ENCODE data around the gene GPC6.

GPC6 gene

DNA sequence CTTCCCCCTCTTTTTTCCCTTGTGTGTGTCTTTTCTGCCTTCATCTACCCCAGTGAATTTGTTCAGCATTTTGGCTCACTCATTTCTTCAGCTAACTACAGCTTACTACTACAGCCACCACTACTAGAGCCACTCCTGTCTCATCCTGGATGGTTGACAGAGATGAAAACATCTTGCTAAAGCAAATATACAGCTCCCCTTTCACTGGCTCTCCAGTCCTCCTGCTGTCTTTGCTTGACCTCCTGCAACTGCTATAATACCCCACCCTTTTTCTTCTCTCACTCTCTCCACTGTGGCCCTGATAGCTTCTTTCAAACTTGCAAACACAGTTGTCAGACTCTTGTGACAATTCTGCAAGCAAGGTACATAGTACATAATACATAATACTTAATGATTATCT is 729.3 kb downstream of the GPC6 start:
- no peak for DNase-seq

DNA sequence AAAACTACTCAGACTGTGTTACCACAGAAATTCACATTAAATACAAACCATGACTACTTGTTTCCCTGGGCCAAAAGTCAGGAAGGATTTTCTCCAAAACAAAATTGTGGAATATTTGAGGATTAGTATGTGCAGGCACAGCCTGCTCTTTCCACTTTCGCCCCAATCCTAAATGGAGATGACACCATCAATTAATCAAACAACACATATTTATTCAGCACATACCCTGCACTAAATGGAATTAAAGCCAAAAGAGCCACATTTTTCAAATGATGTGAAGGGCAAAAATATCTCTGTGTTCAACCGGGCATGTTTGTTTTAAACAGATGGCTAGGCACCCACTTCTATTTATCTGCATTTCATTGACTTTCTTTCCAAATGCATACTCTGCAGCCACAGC is 729.8 kb downstream of the GPC6 start:
- no peak for DNase-seq

GRCh38 chr13:93957371-93957770 is 730.8 kb downstream of the GPC6 start:
- DNase-seq, result no peak

DNA sequence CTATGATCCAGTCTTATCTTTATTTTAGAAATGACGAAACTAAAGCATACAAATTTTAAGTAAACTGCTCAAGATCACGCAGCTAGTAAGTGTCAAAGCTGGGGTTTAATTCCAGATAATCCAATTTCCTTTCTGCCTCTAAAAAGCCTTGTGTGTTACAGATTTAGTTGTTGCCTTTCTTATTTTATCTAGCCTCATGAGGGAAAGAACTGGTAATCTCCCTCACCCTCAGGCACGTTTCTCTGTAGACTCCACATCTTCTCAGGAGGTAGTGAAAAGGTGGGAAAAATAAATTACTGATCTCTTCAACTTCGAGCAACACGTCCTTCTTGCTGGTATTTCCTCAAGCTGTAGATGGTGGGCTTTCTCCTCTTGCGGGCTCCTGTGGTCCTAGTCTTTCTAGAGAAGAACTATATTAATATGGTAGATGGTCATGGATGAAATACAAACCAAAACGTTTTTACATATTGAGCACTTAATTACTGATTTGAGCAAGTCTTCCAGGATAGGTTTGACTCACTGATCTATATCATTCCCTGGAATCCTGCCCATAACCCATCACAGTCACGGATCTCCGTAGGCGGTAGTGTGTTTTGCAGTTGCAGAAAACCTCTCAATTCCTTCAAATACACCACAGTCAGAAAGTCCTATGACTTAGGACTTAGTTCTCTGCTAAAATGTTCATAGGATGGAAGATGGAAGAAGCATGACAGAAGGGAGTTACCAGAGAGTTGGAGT is 733.4 kb downstream of the GPC6 start:
- DNase-seq, result no peak

GRCh38 chr13:93963266-93964145 is 736.9 kb downstream of the GPC6 start:
- DNase-seq, result no peak

DNA sequence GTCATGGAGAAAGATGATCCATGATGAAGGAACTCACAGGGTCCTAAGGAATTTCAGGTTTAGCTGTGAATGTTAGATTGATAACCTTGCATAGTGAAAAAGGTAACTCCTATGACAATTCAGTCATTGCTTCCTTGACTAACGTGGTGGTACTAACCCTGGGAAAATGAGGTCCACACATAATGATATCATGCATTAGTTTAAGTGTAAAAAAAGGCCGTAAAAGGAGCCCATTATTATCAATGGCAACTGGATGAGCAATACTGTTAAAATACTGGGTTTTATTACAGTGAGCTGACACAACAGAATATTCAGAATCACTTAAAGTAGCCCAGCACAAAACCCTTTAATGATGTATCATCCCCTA is 737.5 kb downstream of the GPC6 start:
- DNase-seq, result no peak

DNA sequence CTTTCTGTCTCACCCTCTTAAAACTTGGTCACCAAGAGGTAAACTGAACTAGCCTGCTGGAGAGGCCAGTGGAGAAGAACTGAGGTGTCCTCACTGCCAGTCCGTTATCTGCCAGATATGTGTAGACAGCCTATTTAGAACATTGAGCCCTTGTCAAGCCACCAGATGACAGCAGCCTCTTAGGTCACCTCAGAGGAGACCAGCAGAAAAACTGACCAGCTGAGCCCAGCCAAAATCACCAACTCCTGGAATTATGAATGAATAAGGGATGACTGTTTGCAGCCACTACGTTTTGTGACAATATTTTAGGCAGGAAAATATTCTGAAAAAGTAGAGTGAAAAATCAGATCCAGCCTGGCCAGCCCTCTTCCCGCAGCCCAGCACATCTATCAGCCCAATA is 739.0 kb downstream of the GPC6 start:
- no peak for DNase-seq

- DNase-seq, result no peak
Measured at GRCh38 chr13:93966267-93966936, 739.8 kb downstream of the GPC6 start.

- DNase-seq, result no peak
Measured at GRCh38 chr13:93967286-93967685, 740.7 kb downstream of the GPC6 start.

GRCh38 chr13:93975242-93975641 is 748.6 kb downstream of the GPC6 start:
- no peak for DNase-seq

- no peak for DNase-seq
Measured at GRCh38 chr13:93976528-93976927, 749.9 kb downstream of the GPC6 start.

DNA sequence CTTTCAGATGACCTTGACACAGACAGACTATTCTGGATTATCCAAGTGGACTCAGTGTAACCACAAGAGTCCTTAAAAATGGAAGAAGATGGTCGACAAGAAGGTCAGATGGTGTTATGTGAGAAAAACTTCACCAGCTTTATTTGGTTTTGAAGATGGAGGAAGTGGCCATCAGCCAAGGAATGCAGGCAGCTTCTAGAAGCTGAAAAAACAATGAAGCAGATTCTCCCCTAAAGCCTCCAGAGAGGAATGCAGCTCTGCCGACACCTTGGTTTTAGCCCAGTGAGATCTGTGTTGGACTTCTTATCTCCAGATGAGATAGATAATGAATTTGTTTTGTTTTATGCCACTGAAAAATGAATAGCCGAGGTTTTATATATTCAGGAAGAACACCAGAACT is 751.4 kb downstream of the GPC6 start:
- no peak for DNase-seq

DNA sequence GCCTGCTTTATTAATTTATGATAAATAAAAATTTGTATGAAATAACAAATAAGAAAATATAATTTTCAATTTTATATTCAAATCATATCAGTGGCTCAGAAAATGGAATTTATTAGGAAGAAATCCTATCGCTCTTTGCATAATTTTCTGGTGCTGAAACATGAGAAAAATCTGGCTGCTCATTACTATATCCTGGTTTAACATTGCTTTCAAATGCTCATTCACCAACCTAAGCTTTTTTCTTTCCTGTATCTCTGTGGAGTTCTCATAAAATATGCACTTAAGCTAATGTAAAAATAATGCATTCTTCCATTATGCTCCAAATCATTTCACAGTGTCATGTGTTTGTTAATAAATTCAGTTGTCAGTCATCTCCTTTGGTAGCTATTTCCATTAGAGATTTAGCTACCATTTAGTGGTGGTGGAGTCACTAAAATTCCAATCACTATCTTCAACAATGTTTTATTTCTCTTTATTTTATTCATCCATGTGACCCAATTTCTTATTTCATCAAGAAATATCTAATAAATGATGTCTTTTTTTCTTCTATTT is 754.9 kb downstream of the GPC6 start:
- DNase-seq, result no peak

DNA sequence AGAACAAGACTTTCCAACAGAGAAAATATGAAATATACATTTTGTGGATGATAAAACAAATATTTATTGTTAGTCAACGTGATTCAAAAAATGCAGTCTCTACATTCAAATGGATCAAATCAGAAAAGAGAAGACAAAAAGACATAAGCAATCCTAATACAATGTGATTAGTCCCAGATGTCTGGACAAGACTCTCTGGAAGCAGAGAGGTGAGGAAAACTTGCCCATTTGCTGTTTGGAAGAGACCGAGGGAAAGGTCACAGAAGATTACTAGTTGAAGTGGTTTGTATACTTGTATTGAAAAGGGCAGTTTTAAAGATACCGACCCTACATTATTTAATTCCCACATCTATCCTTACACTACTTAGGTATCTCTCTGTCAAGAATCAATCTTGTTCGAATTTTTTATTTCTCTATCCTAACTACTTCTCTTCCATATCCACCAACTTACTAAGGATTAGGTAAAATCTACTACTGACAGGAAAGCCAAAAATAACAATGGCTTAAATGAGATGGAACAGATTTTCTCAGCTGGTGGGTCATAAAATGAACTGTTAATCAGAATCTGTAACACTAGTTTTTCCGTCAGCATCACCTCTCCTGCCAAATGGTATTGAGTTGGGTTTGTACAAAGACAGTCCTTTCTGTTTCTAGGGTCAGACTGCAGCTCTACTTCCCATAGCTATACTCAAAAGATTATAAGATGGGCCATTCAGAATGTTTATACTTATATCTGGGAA is 755.7 kb downstream of the GPC6 start:
- DNase-seq, result no peak

- DNase-seq, result no peak
Measured at GRCh38 chr13:93984052-93984451, 757.4 kb downstream of the GPC6 start.

- DNase-seq, result no peak
Measured at GRCh38 chr13:93984876-93985275, 758.3 kb downstream of the GPC6 start.

DNA sequence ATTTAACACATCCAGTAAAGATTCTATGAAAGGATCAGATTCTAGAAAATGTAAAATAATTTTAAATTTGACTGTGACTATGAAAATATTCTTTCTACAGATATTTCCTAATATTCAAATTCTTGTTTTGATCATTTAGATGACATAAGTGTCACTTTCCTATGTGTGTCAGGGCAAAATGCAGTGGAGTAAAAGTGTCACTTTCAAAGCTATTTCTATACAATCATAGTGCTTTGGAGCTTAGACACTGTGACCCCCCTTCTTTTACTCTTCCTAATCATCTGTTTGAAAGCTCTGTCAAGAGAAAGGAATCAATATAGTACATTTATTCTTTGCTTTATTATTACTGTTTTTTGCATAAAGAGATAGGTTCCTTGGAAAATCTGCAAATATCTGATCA is 760.9 kb downstream of the GPC6 start:
- no peak for DNase-seq

DNA sequence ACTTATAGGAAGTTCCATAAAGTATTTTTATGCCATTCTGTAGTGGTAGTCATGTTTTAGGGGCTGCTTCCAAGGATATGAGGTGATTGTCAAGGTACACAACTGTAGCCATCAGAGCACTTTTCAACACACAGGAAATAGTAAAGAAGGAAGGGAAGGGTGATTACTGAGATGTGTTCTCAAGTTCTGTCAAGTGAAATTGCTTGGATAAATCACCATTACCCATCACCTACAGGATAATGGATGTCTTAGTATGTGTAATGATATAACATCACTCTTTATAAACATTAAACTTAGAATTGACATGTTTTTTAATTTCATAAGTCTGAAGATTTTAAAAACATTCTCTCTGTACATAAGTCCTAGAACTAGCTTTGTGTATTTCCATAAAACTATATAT is 765.0 kb downstream of the GPC6 start:
- no peak for DNase-seq

GRCh38 chr13:93996481-93996880 is 769.9 kb downstream of the GPC6 start:
- no peak for DNase-seq

DNA sequence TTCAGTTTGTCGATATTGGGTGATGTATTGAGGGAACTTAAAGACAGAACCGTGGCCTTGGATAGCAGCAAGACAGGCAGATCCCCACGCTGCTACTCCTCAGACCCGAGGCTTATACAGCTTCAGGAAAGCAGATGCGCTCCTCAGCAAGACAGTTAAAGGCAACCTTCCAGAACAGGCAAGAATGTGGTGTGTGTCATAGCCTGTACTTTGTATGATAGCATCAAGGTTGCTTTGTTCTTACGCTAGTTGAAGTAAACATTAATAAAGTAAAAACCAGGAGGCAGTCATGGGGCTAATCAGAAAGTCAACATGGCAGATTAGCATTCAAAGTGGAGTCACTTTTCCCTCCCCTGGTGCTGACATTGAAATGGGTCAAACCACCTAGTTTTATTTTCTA is 779.7 kb downstream of the GPC6 start:
- DNase-seq, result no peak

- DNase-seq, result no peak
Measured at GRCh38 chr13:94007072-94007471, 780.5 kb downstream of the GPC6 start.

DNA sequence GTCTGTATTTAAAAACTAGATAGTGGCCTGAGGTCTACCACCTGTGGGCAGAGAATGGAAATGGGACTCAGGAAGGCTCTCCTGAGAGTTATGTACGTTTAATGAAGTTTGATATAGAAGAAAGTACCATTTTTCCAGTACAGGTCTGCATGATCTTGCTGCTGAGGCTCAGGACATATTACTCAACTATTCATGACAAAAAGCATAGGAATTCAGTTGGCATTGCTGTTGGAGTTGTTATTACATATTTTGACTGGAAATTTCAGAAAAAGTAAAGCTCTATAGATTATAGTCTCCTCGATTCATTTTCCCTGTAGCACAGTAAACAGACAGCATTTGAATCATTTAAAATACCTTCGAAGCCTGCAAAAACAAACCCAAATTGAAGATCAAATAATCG is 783.1 kb downstream of the GPC6 start:
- no peak for DNase-seq

GRCh38 chr13:94014461-94014860 is 787.9 kb downstream of the GPC6 start:
- DNase-seq, result no peak
